NCI-H446 (cell line): ENCODE data around the gene SLC35C1.

Experiments
- DNase-seq, 2 experiments: peaks; one replicate each; lab custom pipeline; 2025; lab: John Stamatoyannopoulos, UW

Gene SLC35C1

GRCh38 chr11:45804761-45805304, at the start of gene SLC35C1:
TSS of gene SLC35C1 (plus strand) at chr11:45805149. CDS start at chr11:45805802, 653 bp downstream.
- DNase-seq: peak; percentile 82 to 96

- DNase-seq: no peak
Measured at GRCh38 chr11:45755281-45755859, 49.6 kb upstream of the SLC35C1 start.

- DNase-seq: no peak
Measured at GRCh38 chr11:45756384-45757010, 48.5 kb upstream of the SLC35C1 start.

GRCh38 chr11:45757672-45758071, 47.3 kb upstream of the SLC35C1 start:
- DNase-seq: no peak

- DNase-seq: no peak
Measured at GRCh38 chr11:45761659-45762058, 43.3 kb upstream of the SLC35C1 start.

- DNase-seq: no peak
Measured at GRCh38 chr11:45765107-45765668, 39.8 kb upstream of the SLC35C1 start.

GRCh38 chr11:45765836-45766235, 39.1 kb upstream of the SLC35C1 start:
- peak in 1 of 2 experiments; percentile 9 for DNase-seq

GRCh38 chr11:45766469-45766868, 38.5 kb upstream of the SLC35C1 start:
- no peak for DNase-seq

GRCh38 chr11:45768486-45768885, 36.5 kb upstream of the SLC35C1 start:
- DNase-seq: no peak

- no peak for DNase-seq
Measured at GRCh38 chr11:45769960-45770359, 35.0 kb upstream of the SLC35C1 start.

- peak; percentile 55 to 65 for DNase-seq
Measured at GRCh38 chr11:45771193-45771565, 33.8 kb upstream of the SLC35C1 start.

GRCh38 chr11:45771566-45772448, 33.1 kb upstream of the SLC35C1 start:
- peak; percentile 73 to 81 for DNase-seq

- DNase-seq: no peak
Measured at GRCh38 chr11:45772449-45772774, 32.5 kb upstream of the SLC35C1 start.

GRCh38 chr11:45772986-45773785, 31.8 kb upstream of the SLC35C1 start:
- DNase-seq: no peak

- no peak for DNase-seq
Measured at GRCh38 chr11:45773786-45774655, 30.9 kb upstream of the SLC35C1 start.

GRCh38 chr11:45774786-45775185, 30.2 kb upstream of the SLC35C1 start:
- no peak for DNase-seq

- no peak for DNase-seq
Measured at GRCh38 chr11:45777127-45777969, 27.6 kb upstream of the SLC35C1 start.

- no peak for DNase-seq
Measured at GRCh38 chr11:45778341-45778740, 26.6 kb upstream of the SLC35C1 start.

GRCh38 chr11:45779602-45780001, 25.3 kb upstream of the SLC35C1 start:
- no peak for DNase-seq

GRCh38 chr11:45786272-45786671, 18.7 kb upstream of the SLC35C1 start:
- no peak for DNase-seq
